C4-2B (cell line): Measurements from ENCODE around the gene PRDM5.

ENCODE experiments used
- CTCF ChIP-seq: fragments of 450-650 bp; conservative IDR thresholded peaks from 2 replicates; pipeline ENCODE4 v1.5.1; 2017; ENCODE audit warnings: mild to moderate bottlenecking
- ZFX ChIP-seq: fragments of 450-650 bp; IDR thresholded peaks from 2 replicates; pipeline ENCODE4 v1.6.1; 2017

- TF ChIP-seq CTCF (no peak), ZFX (no peak)
Measured at GRCh38 chr4:120816296-120816965, 106.1 kb downstream of the PRDM5 start.
